ENCODE measurements around the gene EML4. TPM values are rescaled to one million over a fixed set of nuclear protein-coding genes. Genes with fewer than 3 reads are reported as not detected.

The EML4 gene
- total RNA-seq, 1 donor from 2014 or later = 109 TPM

DNA sequence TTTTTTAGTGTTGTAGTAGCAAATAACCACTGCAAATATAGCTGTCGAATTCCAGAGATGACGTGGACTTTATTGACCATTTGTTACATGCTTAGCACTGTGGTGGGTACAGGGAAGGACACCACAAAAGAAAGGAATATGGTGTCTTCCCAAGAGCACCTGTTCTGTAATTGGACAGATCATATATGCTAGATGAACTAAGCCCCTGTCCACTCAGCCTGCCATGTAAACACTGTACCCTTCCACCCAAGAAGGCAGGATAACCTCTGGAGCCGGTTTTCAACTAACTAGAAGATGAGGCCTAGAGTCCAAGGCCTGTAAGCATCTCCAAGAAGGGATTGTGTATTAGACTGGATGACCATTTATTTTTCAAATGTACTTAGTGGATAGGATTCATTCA lies 147.8 kb downstream of the EML4 start:
- Histone ChIP-seq H3K27ac (no peak overlapping the region), H3K4me1 (peaks cover 7% of the 10 kb centered on the region), H3K36me3 (peaks cover 43% of the 10 kb centered on the region), H3K4me3 (no peak overlapping the region), H3K9me3 (no peaks in the 10 kb centered on the region), H3K27me3 (ENCODE audit: low read depth) (no peaks in the 10 kb centered on the region)
- no peak for DNase-seq
- TF ChIP-seq, protein P1, sequence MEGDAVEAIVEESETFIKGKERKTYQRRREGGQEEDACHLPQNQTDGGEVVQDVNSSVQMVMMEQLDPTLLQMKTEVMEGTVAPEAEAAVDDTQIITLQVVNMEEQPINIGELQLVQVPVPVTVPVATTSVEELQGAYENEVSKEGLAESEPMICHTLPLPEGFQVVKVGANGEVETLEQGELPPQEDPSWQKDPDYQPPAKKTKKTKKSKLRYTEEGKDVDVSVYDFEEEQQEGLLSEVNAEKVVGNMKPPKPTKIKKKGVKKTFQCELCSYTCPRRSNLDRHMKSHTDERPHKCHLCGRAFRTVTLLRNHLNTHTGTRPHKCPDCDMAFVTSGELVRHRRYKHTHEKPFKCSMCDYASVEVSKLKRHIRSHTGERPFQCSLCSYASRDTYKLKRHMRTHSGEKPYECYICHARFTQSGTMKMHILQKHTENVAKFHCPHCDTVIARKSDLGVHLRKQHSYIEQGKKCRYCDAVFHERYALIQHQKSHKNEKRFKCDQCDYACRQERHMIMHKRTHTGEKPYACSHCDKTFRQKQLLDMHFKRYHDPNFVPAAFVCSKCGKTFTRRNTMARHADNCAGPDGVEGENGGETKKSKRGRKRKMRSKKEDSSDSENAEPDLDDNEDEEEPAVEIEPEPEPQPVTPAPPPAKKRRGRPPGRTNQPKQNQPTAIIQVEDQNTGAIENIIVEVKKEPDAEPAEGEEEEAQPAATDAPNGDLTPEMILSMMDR (IDR thresholded peaks at IDR 0.05) = no peak
- intact Hi-C loops (cut with DNase I) = no loop called here
- ATAC-seq = no peak

DNA sequence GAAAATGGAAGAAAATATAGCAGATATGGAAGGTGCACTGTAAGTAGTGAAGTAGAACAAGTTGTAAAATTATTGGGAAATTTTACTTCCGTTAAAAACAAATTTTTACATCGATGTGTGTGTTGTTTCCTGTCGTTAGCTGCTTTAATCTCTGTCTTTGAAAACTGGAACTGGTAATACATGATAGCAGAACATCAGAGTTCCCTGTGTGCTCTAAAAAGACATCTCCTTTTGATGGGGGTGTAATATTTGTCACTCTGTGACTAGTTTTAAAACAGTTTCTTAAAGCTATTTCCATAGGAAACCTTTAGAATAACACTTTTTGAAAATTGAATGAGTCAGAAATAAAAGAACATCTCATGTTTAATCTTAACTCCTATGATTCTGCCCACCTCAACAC lies 148.3 kb downstream of the EML4 start:
- peaks cover 47% of the 10 kb centered on the region for H3K36me3 ChIP-seq
- no peak for ATAC-seq
- no peak for DNase-seq

GRCh38 chr2:42317945-42318344 lies 148.8 kb downstream of the EML4 start:
- Histone ChIP-seq H3K27ac (no peak overlapping the region), H3K4me1 (peaks cover 7% of the 10 kb centered on the region), H3K36me3 (peaks cover 52% of the 10 kb centered on the region), H3K9me3 (no peaks in the 10 kb centered on the region), H3K27me3 (ENCODE audit: low read depth) (no peaks in the 10 kb centered on the region), H3K4me3 (no peak overlapping the region)
- no peak for ATAC-seq
- intact Hi-C loops (cut with DNase I) = no loop called here
- no peak for DNase-seq
- TF ChIP-seq, protein P1 (IDR thresholded peaks at IDR 0.05) = no peak

More for the DNA sequence above, 148.3 kb downstream of the EML4 start:
- intact Hi-C loops (cut with DNase I) = no loop called here
- TF ChIP-seq, protein P1 (IDR thresholded peaks at IDR 0.05) = no peak
- H3K9me3 ChIP-seq = no peaks in the 10 kb centered on the region
- H3K27me3 ChIP-seq (ENCODE audit: low read depth) = no peaks in the 10 kb centered on the region
- H3K27ac ChIP-seq = no peak overlapping the region
- H3K4me3 ChIP-seq = no peak overlapping the region
- peaks cover 7% of the 10 kb centered on the region for H3K4me1 ChIP-seq

GRCh38 chr2:42319265-42319664 lies 150.1 kb downstream of the EML4 start:
- no peaks in the 10 kb centered on the region for H3K27me3 ChIP-seq (ENCODE audit: low read depth)
- intact Hi-C loops (cut with DNase I) = no loop called here
- ATAC-seq = no peak
- H3K9me3 ChIP-seq = no peaks in the 10 kb centered on the region
- no peak overlapping the region for H3K27ac ChIP-seq
- no peak overlapping the region for H3K4me3 ChIP-seq
- DNase-seq = no peak
- peaks cover 60% of the 10 kb centered on the region for H3K36me3 ChIP-seq
- H3K4me1 ChIP-seq = peaks cover 7% of the 10 kb centered on the region
- TF ChIP-seq, protein P1 (IDR thresholded peaks at IDR 0.05) = no peak

- H3K27ac ChIP-seq = no peak overlapping the region
- ATAC-seq (no peak), DNase-seq (no peak)
- no peak overlapping the region for H3K4me3 ChIP-seq
- H3K4me1 ChIP-seq = no peaks in the 10 kb centered on the region
- TF ChIP-seq, protein P1 (IDR thresholded peaks at IDR 0.05) = no peak
- H3K9me3 ChIP-seq = no peaks in the 10 kb centered on the region
- H3K27me3 ChIP-seq (ENCODE audit: low read depth) = no peaks in the 10 kb centered on the region
- intact Hi-C loops (cut with DNase I) = no loop called here
- peaks cover 75% of the 10 kb centered on the region for H3K36me3 ChIP-seq
Measured at GRCh38 chr2:42321452-42322064, 152.4 kb downstream of the EML4 start.
